ENCODE measurements around the gene SLC12A7.

The SLC12A7 gene

DNA sequence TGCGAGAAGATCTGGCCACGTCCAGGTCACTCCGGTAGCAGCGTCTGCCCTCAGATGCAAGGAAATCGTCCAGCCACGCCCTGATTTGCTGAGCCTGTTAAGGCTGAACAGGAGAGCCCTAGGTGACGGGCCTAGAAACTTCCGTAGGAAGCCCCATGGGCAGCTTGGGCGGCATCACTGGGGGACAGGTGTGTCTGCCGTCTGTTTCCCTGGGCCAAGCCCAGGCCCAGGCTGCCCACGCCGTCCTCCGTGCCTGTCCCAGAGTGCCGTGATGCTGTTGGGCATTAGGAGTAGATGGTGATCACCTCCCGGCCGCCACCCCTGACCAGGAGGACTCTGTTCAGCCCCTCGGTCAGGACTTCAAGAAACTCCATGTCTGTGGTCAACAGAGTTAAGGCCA lies 59.8 kb downstream of the SLC12A7 start:
- TF ChIP-seq, protein P1, sequence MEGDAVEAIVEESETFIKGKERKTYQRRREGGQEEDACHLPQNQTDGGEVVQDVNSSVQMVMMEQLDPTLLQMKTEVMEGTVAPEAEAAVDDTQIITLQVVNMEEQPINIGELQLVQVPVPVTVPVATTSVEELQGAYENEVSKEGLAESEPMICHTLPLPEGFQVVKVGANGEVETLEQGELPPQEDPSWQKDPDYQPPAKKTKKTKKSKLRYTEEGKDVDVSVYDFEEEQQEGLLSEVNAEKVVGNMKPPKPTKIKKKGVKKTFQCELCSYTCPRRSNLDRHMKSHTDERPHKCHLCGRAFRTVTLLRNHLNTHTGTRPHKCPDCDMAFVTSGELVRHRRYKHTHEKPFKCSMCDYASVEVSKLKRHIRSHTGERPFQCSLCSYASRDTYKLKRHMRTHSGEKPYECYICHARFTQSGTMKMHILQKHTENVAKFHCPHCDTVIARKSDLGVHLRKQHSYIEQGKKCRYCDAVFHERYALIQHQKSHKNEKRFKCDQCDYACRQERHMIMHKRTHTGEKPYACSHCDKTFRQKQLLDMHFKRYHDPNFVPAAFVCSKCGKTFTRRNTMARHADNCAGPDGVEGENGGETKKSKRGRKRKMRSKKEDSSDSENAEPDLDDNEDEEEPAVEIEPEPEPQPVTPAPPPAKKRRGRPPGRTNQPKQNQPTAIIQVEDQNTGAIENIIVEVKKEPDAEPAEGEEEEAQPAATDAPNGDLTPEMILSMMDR (IDR thresholded peaks at IDR 0.05): no peak

DNA sequence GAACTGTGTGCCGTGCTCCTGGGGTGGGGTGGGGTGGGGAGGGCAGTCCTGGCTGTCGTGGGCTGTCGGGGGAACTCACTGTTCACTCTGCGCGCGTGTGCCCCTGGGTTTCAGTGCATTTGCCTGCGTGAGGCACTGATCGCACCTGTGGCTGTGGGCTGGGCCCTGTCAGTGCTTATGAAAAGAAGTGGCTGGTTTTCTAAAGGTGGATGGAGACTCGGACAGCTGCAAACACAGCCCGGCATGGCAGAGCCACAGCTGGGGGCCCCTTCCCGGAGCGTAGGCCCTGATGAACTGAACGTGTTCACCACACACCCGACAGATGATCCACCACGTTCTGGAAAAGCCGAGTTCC lies 60.5 kb downstream of the SLC12A7 start:
- TF ChIP-seq, protein P1 (IDR thresholded peaks at IDR 0.05): no peak

DNA sequence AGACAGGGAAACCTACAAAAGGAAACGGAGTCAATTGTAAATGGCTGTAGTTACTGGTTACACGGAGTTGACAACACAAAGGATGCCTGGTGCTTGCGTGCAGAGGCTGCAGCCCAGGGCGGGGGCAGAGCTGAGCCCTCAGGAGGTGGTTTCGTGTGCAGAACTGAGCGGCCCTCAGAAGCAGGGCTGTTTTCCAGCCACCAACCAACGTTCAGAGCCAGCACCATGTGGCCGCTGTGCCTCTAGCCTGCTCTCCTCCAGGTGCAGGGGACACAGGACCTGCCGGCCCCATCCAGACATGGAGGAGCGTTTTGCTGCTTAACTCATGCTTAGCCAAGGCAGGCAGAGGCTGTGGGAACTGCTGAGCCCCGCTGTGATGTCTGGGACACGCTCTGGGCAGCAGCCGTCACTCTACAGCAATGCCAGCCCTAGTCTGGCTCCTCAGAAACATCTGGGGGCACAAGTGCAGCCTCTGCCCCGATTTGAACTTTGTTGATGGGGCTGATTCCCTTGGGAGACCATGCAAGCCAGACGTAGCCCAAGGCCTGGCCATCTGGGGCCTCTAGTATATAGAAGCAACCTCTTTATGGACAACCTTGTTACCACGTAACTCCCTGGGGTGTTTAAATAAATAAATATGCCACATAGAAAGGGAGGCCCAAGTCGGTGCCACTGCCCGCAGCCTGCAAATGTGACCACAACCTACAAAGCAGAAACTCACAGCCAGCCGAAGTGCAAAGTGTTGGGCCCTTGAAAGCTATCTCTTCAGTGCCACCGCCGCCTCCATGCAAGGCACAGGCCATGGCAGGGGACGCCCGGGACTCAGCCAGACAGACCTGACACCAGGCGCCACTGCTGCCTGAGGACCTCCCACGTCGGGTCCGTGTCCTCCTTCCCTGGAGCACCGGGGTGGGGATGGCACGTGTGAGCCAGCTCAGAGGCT lies 61.2 kb downstream of the SLC12A7 start:
- TF ChIP-seq, protein P1 (IDR thresholded peaks at IDR 0.05): no peak

DNA sequence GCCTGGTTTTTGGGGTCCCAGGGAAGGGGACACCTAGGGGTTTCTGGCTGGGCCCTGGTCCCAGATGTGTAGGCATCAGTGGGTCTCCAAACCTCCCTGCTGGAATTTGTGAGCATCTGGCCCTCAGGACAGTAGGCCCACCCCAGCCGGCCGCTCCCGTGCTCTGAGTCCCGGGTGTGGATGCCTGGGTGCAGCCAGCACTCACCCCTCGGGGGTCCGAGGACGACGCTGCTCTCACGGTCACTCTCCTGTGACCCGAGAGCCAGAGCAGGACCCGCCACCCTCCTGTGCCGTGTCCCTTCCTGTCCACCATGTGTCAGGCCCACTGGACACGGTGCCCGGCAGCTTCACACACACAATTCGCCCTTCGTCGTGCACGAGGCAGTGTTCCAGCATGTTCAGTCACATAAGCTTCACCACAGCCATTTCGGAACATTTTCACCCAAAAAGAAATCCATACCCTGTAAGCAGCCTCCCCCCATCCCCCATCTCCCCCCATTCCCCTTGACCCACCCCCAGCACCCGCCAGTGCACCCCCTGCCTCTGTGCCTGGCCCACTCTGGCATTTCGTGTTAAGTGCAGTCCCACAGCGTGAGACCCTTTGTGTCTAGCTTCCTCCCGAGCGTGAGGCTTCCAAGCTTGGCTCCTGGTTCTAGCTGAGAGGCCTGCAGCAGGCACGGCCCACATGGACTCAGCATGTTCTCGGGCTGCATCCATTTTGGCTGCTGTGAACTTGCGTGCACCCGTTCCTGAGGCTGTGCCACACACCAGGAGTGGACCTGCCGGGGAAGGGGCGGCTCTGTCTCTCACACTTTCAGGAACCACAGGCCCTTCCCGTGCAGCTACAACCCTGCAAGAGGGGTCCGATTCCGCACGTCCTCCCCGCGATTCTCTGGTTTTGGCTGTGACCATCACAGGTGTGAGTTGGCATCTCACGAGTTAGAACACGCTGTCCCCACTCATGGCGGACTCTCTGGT lies 62.7 kb downstream of the SLC12A7 start:
- TF ChIP-seq, protein P1 (IDR thresholded peaks at IDR 0.05): no peak

DNA sequence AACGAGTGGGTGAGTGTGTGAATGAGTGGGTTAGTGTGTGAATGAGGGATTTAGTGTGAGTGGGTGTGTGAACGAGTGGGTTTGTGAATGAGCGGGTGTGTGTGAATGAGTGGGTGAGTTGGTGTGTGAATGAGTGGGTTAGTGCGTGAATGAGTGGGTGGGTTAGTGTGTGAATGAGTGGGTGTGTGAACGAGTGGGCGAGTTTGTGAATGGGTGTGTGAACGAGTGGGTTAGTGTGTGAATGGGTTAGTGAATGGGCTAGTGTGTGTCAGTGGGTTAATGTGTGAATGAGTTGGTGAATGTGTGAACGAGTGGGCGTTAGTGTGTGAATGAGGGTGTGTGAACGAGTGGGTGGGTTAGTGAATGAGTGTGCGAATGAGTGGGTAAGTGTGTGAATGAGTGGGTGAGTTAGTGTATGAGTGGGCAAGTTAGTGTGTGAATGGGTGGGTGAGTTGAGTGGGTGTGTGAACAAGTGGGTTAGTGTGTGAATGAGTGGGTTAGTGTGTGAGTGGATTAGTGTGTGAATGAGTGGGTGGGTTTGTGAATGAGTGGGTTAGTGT lies 63.6 kb downstream of the SLC12A7 start:
- TF ChIP-seq, protein P1 (IDR thresholded peaks at IDR 0.05): no peak

DNA sequence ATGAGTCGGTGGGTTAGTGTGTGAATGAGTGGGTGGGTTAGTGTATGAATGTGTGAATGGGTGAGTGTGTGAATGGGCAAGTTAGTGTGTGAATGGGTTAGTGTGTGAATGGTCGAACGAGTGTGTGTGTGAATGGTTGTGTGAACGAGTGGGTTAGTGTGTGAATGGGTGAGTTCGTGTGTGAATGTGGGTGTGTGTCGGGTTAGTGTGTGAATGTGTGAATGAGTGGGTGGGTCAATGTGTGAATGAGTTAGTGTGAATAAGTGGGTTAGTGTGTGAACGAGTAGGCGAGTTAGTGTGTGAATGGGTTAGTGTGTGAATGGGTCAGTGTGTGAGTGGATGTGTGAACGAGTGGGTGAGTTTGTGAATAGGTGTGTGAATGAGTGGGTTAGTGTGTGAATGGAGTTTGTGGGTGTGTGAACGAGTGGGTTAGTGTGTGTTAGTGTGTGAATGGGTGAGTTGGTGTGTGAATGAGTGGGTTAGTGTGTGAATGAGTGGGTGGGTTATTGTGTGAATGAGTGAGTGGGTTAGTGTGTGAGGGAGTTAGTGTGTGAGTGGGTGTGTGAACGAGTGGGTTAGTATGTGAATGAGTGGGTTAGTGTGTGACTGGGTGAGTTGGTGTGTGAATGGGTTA lies 64.4 kb downstream of the SLC12A7 start:
- TF ChIP-seq, protein P1 (IDR thresholded peaks at IDR 0.05): no peak
